GM12874 (cell line): Measurements from ENCODE around the gene DHTKD1.

ENCODE experiments used
- CTCF ChIP-seq: IDR thresholded peaks from 2 replicates; pipeline ENCODE4 v1.5.1; 2011; ENCODE audit warnings: low read depth, mild to moderate bottlenecking, control low read depth, low read length, moderate library complexity; ENCODE audit not compliant: insufficient read depth

DHTKD1 gene

GRCh38 chr10:12129222-12130111, 60.7 kb downstream of the DHTKD1 start, which contains the start of gene SEC61A2:
Gene SEC61A2, plus strand, starts transcription at chr10:12129677. Its CDS starts 111 bp downstream, at chr10:12129788.
- no peak for TF ChIP-seq CTCF

- TF ChIP-seq CTCF, result peak; percentile 63
These were observed 61.6 kb downstream of the DHTKD1 start for GRCh38 chr10:12130237-12130872.

GRCh38 chr10:12135631-12136030, 66.9 kb downstream of the DHTKD1 start:
- TF ChIP-seq CTCF, result no peak

GRCh38 chr10:12140038-12140437, 71.3 kb downstream of the DHTKD1 start:
- no peak for TF ChIP-seq CTCF

GRCh38 chr10:12144538-12144937, 75.8 kb downstream of the DHTKD1 start:
- TF ChIP-seq CTCF, result no peak

- TF ChIP-seq CTCF, result no peak
These were observed 81.4 kb downstream of the DHTKD1 start for GRCh38 chr10:12150163-12150562.

- no peak for TF ChIP-seq CTCF
These were observed 85.8 kb downstream of the DHTKD1 start for GRCh38 chr10:12154516-12154915.
